A549 (cell line): Measurements from ENCODE around the gene GOLGA6L1. TPM values are rescaled to one million over a fixed set of nuclear protein-coding genes. Genes with fewer than 3 reads are reported as not detected.
A peak's percentile ranks its signal among the peaks of the same experiment; 100 is the strongest.
"Not testable (repeated sequence)": the region's sequence is repeated elsewhere in the genome, so short reads cannot be mapped to it uniquely, and the experiment has no call there.

Experiments used
- ATAC-seq, 2 experiments: fragments of 200-7000 bp in 1 of 2; fragments of >200 bp in 1 of 2; cut with Nextera tagmentation in 1 of 2; cut with Tn5 transposase in 1 of 2; 3 replicates each; pipeline versions ENCODE4 v1.8.0 to v1.9.1; 2018 to 2020; ENCODE audit warnings: mild to moderate bottlenecking in 1 of 2, moderate library complexity in 1 of 2
- CTCF ChIA-PET: fragments of 300-600 bp; sonication (Branson Sonifier 250); formaldehyde crosslinking; extraction: SDS; loops from one replicate; lab custom pipeline; 2021; ENCODE audit warnings: antibody characterized with exemption, inconsistent platforms; lab: Yijun Ruan, JAX
- POLR2A ChIA-PET: fragments of 350-600 bp; formaldehyde crosslinking; extraction: SDS; loops from one replicate; lab custom pipeline; 2021; ENCODE audit warnings: antibody characterized with exemption, inconsistent platforms; lab: Yijun Ruan, JAX
- DNase-seq, 2 experiments: peaks; one replicate each; pipeline versions ENCODE4 v3.0.0 to v3.0.0-alpha.2; 2011 to 2016; ENCODE audit warnings: low read depth in 1 of 2, low spot score in 1 of 2
- FAIRE-seq: peaks from 2 replicates; lab custom pipeline; 2011; peaks lifted over from hg19 to GRCh38; lab: Jason Lieb, UNC
- H3K27ac ChIP-seq, 2 experiments: fragments of >200 bp; sonication (Bioruptor Twin); formaldehyde crosslinking; 3 replicates each; pipeline ENCODE4 v1.5.1; 2016 to 2017
- H3K4me1 ChIP-seq: fragments of >200 bp; sonication (Bioruptor Twin); formaldehyde crosslinking; 3 replicates; pipeline ENCODE4 v1.6.1; 2016
- H3K4me2 ChIP-seq: fragments of >200 bp; sonication (Bioruptor Twin); formaldehyde crosslinking; 3 replicates; pipeline ENCODE4 v1.6.1; 2016
- H3K4me3 ChIP-seq: fragments of >200 bp; sonication (Bioruptor Twin); formaldehyde crosslinking; 3 replicates; pipeline ENCODE4 v1.5.1; 2016
- H3K9me3 ChIP-seq: fragments of >200 bp; sonication (Bioruptor Twin); formaldehyde crosslinking; 3 replicates; pipeline ENCODE4 v1.6.1; 2016
- WGBS: methylation state at CpG from one replicate; pipeline ENCODE4 v1.1.6; 2017; ENCODE audit errors: missing lambda C conversion rate; 5-methylcytosine and 5-hydroxymethylcytosine counted together
- polyA minus RNA-seq: library from RNA; depleted of rRNA, polyadenylated mRNA; stranded (reverse); fragments of >200 nt; gene quantifications from 2 replicates; pipeline ENCODE4 v1.2.3, GENCODE V29; 2011; rRNA and poly(A)+ RNA removed
- polyA plus RNA-seq, 4 experiments: library from polyadenylated mRNA; depleted of rRNA in 3 of 4; stranded (reverse); fragments of >200 nt; fragmentation: RNase III in 1 of 4; extraction: RNeasy Plus Mini Kit Qiagen cat#74134 plus additional on column Dnase treatment in 1 of 4; gene quantifications; 2 replicates in 3 of 4; 3 replicates in 1 of 4; pipeline ENCODE4 v1.2.3, GENCODE V29; 2011 to 2017

GOLGA6L1 gene, protein sequence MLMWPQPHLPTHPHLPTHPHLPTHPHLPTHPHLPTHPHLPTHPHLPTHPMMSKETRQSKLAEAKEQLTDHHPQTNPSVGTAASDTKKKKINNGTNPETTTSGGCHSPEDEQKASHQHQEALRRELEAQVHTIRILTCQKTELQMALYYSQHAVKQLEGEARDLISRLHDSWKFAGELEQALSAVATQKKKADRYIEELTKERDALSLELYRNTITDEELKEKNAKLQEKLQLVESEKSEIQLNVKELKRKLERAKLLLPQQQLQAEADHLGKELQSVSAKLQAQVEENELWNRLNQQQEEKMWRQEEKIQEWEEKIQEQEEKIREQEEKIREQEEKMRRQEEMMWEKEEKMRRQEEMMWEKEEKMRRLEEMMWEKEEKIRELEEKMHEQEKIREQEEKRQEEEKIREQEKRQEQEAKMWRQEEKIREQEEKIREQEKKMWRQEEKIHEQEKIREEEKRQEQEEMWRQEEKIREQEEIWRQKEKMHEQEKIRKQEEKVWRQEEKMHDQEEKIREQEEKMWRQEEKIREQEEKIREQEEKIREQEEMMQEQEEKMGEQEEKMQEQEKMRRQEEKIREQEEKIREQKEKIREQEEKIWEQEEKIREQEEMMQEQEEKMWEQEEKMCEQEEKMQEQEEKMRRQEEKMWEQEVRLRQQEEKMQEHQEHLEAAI
- polyA plus RNA-seq (2011; rRNA removed) = not detected in 2 replicates
- polyA plus RNA-seq (2012; cell fraction: cytosol; rRNA removed) = not detected in 2 replicates
- polyA plus RNA-seq (2012; cell fraction: nucleus; rRNA removed) = not detected in 2 replicates
- not detected in 3 replicates for polyA plus RNA-seq (2017; fragmentation: RNase III; extraction: RNeasy Plus Mini Kit Qiagen cat#74134 plus additional on column Dnase treatment)
- polyA minus RNA-seq = not detected in 2 replicates

DNA sequence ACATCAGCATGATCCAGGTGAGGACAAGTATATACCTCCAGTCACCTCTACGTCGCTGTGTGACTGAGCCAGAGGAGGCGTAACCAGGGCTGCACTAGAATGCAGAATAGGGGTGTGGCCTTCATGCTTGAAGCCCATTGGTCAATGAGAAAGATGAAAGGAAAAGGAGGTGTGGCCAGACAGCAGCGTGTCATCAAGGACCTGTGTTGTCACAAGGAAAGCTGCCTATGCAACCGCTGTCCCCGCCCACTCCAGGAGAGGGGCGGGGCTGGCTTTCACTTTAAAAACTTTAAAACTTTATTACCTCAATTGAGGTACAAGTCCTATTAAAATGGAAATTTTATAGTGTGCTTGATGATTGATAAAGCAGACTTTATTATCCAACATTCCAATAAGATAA is at the start of gene GOLGA6L1:
TSS of gene GOLGA6L1 (minus strand) at position 101 of the 400 bp plus-strand sequence. CDS start at position 10, 91 bp downstream.
- POLR2A ChIA-PET, ATAC-seq, H3K4me1 ChIP-seq, H3K4me2 ChIP-seq, H3K27ac ChIP-seq, H3K9me3 ChIP-seq, H3K4me3 ChIP-seq, FAIRE-seq, CTCF ChIA-PET, DNase-seq: not testable (repeated sequence)
- WGBS = no CpG with 5 or more reads among the region's 7 CpGs

DNA sequence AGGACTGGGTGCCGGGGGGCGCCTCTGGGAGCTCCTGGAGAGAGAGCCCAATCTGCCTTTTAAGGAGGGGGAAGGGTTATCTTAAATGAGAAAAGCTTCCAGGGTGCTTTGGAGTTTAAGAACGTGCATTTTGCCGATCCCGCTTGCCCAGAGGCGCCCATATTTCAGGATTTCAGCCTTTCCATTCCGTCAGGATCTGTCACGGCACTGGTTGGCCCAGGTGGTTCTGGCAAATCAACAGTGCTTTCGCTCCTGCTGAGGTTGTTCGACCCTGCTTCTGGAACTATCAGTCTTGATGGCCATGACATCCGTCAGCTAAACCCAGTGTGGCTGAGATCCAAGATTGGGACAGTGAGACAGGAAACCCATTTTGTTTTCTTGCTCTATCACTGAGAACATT is 44.6 kb upstream of the GOLGA6L1 start:
- FAIRE-seq, DNase-seq, H3K4me2 ChIP-seq, POLR2A ChIA-PET, H3K4me3 ChIP-seq, ATAC-seq, CTCF ChIA-PET, H3K4me1 ChIP-seq, H3K27ac ChIP-seq, H3K9me3 ChIP-seq: not testable (repeated sequence)
- WGBS = 73% methylated on average over 9 of the region's 11 CpGs

DNA sequence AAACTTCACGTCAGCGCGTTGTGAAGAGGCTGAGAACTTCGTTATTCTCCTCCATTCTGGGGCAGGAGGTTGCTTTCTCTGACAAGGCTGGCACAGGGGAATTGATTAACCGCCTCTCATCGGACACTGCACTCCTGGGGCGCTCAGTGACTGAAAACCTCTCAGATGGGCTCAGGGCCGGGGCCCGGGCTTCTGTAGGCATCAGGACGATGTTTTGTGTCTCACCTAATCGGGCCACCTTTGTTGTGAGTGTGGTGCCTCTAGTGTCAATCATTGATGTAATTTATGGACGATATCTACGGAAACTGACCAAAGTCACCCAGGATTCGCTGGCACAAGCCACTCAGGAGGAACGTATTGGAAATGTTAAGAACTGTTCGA is 43.9 kb upstream of the GOLGA6L1 start:
- H3K27ac ChIP-seq, DNase-seq, POLR2A ChIA-PET, FAIRE-seq, H3K4me1 ChIP-seq, H3K9me3 ChIP-seq, CTCF ChIA-PET: not testable (repeated sequence)
- ATAC-seq = peak in 1 of 2 experiments; percentile 32; a peak in 3 of 6 replicates
- WGBS = 59% methylated on average over 16 of the region's 16 CpGs
- peak overlapping the region; percentile 92 for H3K4me2 ChIP-seq
- peak overlapping the region; percentile 45 for H3K4me3 ChIP-seq

DNA sequence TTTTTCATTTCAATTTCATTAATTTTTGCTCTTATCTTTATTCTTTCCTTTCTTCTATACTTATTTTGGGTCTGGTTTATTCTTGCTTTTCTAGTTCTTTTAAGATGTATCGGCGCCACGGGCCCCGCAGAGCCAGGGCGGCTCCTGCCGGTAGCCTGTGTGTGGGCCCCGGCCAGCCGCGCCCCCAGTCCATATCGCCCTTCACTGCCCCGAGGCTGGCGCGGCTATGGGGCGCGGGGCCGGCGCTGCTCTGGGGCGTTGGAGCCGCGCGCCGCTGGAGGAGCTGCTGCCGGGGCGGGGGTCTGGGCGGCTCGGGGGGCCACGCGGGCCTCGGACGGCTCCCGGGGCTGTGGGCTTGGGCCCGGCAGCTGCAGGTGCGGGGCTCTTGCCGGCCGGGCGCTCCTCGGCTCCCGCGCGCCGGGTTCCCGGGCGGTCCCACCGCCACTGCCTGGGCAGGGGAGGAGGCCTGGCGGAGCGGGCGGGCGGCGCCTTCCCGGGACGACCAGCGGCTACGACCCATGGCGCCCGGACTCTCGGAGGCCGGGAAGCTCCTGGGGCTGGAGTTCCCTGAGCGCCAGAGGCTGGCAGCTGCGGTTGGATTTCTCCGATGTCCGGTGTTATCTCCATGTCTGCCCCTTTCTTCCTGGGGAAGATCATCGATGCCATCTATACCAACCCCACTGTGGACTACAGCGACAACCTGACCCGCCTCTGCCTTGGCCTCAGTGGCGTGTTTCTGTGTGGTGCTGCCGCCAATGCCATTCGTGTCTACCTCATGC is 43.3 kb upstream of the GOLGA6L1 start:
- CTCF ChIA-PET, POLR2A ChIA-PET, H3K9me3 ChIP-seq, H3K4me1 ChIP-seq, FAIRE-seq: not testable (repeated sequence)
- peak overlapping the region; percentile 45 for H3K4me3 ChIP-seq
- DNase-seq = peak in 1 of 2 experiments; percentile 6
- H3K27ac ChIP-seq = peak overlapping the region in 1 of 2 experiments; percentile 72; a peak in 2 of 6 replicates
- ATAC-seq = peak; percentile 85 to 87
- peak overlapping the region; percentile 92 for H3K4me2 ChIP-seq
- WGBS = 57% methylated on average over 32 of the region's 67 CpGs

DNA sequence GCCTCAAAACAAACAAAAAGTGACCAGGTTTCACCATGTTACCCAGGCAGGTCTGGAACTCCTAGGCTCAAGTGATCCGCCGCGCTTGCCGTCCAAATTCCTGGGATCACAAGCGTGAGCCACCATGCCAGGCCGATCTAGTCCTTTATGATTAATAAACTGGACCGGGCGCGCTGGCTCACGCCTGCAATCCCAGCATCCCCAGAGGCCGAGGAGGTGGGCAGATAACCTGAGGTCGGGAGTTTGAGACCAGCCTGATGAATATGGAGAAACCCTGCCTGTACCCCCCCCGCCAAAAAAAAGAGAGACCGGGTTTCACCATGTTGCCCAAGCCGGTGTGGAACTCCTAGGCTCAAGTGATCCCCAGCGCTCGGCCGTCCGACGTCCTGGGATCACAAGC is 40.1 kb upstream of the GOLGA6L1 start:
- H3K9me3 ChIP-seq, POLR2A ChIA-PET, H3K27ac ChIP-seq, DNase-seq, H3K4me3 ChIP-seq, H3K4me1 ChIP-seq, FAIRE-seq, H3K4me2 ChIP-seq, CTCF ChIA-PET, ATAC-seq: not testable (repeated sequence)
- 84% methylated on average over 20 of the region's 20 CpGs for WGBS

DNA sequence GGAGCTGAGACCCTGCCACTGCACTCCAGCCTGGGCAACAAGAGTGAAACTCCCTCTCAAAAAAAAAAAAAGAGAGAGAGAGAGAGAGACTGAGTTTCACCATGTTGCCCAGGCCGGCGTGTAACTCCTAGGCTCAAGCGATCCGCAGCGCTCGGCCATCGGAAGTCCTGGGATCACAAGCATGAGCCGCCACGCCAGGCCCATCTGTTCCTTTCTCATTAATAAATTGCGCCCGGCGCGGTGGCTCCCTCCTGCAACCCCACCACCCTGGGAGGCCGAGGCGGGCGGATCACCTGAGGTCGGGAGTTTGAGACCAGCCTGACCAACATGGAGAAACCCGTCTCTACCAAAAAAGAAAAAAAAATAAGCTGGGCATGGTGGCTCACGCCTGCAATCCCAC is 39.0 kb upstream of the GOLGA6L1 start:
- CTCF ChIA-PET, H3K9me3 ChIP-seq, ATAC-seq, H3K4me3 ChIP-seq, DNase-seq, H3K27ac ChIP-seq, H3K4me2 ChIP-seq, FAIRE-seq, POLR2A ChIA-PET, H3K4me1 ChIP-seq: not testable (repeated sequence)
- 94% methylated on average over 19 of the region's 19 CpGs for WGBS

DNA sequence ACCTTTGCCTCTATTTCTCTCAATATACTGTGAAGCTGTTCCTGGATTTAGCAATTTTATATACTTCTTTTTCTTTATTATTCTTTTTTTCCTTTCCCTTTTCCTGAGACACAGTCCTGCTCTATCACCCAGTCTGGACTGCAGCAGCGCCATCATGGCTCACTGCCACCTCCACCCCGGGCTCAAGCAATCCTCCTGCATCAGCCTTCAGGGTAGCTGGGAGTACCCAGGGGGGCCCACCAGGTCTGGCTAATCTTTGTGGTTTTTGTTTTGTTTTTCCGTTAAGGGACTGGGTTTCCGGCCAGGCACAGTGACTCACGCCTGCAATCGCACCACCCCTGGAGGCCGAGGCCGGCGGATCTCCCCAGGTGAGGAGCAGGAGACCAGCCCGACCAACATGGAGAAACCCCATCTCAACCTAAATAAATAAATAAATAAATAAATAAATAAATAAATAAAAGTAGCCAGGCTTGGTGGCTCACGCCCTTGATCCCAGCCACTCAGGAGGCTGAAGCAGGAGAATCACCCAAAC is 38.1 kb upstream of the GOLGA6L1 start:
- H3K4me2 ChIP-seq, H3K9me3 ChIP-seq, H3K4me3 ChIP-seq, DNase-seq, FAIRE-seq, H3K4me1 ChIP-seq, POLR2A ChIA-PET, ATAC-seq, H3K27ac ChIP-seq, CTCF ChIA-PET: not testable (repeated sequence)
- 81% methylated on average over 6 of the region's 11 CpGs for WGBS

DNA sequence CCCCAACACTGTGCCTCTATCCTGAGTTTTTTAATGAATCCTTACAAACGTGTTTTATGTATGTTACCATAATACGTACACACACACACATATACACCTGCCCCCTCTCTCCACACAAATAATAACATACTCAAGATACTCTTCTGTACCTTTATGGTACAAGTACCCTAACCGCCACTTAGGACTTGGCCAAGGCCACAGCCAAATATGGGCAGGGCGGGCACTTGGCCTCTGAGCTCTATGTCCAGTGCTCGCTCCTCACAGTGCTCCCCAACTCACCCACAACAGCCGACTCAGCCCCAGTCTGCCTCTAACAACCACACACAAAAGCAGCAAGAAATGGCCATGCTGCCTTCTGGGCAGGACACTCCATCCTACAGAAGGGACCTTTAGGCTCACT is 3.8 kb downstream of the GOLGA6L1 start:
- H3K27ac ChIP-seq, DNase-seq, FAIRE-seq, POLR2A ChIA-PET, ATAC-seq, H3K9me3 ChIP-seq, H3K4me1 ChIP-seq, H3K4me3 ChIP-seq, CTCF ChIA-PET, H3K4me2 ChIP-seq: not testable (repeated sequence)
- WGBS = 93% methylated on average over 3 of the region's 6 CpGs
